HepG2 (cell line): ENCODE measurements around the gene IL1RAPL1. TPM values are rescaled to one million over a fixed set of nuclear protein-coding genes. Genes with fewer than 3 reads are reported as not detected.

Experiments
- ATAC-seq: fragments of 200-7000 bp; cut with Tn5 transposase; 3 replicates; pipeline ENCODE4 v1.9.1; 2020; ENCODE audit warnings: mild to moderate bottlenecking, moderate library complexity
- BruUV-seq: library from RNA; stranded (reverse); fragments of 400-500 nt; replicated peaks from 2 replicates; lab custom pipeline; 2021; lab: Mats Ljungman, UMichigan
- CTCF ChIA-PET: fragments of 300-600 bp; formaldehyde crosslinking; extraction: SDS; loops from one replicate; lab custom pipeline; 2021; ENCODE audit warnings: low total read pairs, inconsistent platforms, low intra/inter-chr PET ratio; lab: Yijun Ruan, JAX
- POLR2A ChIA-PET: fragments of 350-600 bp; sonication (Branson Sonifier 250); formaldehyde crosslinking; loops from one replicate; lab custom pipeline; 2020; ENCODE audit warnings: antibody characterized with exemption, inconsistent platforms; lab: Yijun Ruan, JAX
- DNase-seq: peaks from one replicate; pipeline ENCODE4 v3.0.0-alpha.2; 2015; ENCODE audit warnings: low spot score
- FAIRE-seq: peaks from 3 replicates; lab custom pipeline; 2011; peaks lifted over from hg19 to GRCh38; lab: Jason Lieb, UNC
- H2AFZ ChIP-seq: one replicate; pipeline ENCODE4 v1.6.1; 2011; ENCODE audit warnings: low read length, inconsistent platforms
- H3K27ac ChIP-seq: fragments of 300-600 bp; 3 replicates; pipeline ENCODE4 v1.8.0; 2011; ENCODE audit warnings: mixed run types, mild to moderate bottlenecking, mixed read lengths, low read length, inconsistent platforms; ENCODE audit not compliant: insufficient read depth; ENCODE audit errors: extremely low read length
- H3K27me3 ChIP-seq, 2 experiments: fragments of 200-600 bp in 1 of 2; 2 replicates in 1 of 2; 3 replicates in 1 of 2; pipeline versions ENCODE4 v1.6.0 to v1.8.0; 2011; ENCODE audit warnings: low read length in 2 of 2, mild to moderate bottlenecking in 2 of 2, moderate library complexity in 2 of 2, inconsistent platforms in 1 of 2; ENCODE audit not compliant: insufficient read depth in 2 of 2, control insufficient read depth in 1 of 2
- H3K36me3 ChIP-seq, 2 experiments: fragments of 200-600 bp in 1 of 2; replicated peaks in 1 of 2; 2 replicates in 1 of 2; 3 replicates in 1 of 2; pipeline versions ENCODE4 v1.5.1 to v1.8.0; 2011; ENCODE audit warnings: low read length in 2 of 2, inconsistent platforms in 1 of 2; ENCODE audit not compliant: insufficient read depth in 2 of 2, control insufficient read depth in 1 of 2
- H3K4me1 ChIP-seq: 2 replicates; pipeline ENCODE4 v1.5.1; 2012; ENCODE audit warnings: low read length, inconsistent platforms; ENCODE audit not compliant: insufficient read depth
- H3K4me2 ChIP-seq: 2 replicates; pipeline ENCODE4 v1.6.0; 2011; ENCODE audit warnings: low read depth, low read length, inconsistent platforms
- H3K4me3 ChIP-seq, 3 experiments: fragments of 200-600 bp in 1 of 3; sonication (generic), shearing (Covaris generic) in 1 of 3; replicated peaks in 1 of 3; 2 replicates each; pipeline ENCODE4 v1.5.1; 2011 to 2016; ENCODE audit warnings: low read length in 3 of 3, inconsistent platforms in 2 of 3, low read depth in 2 of 3, mild to moderate bottlenecking in 2 of 3, control low read depth in 1 of 3, mixed read lengths in 1 of 3; ENCODE audit not compliant: insufficient read depth in 1 of 3
- H3K79me2 ChIP-seq: one replicate; pipeline ENCODE4 v1.6.1; 2011; ENCODE audit warnings: low read length, inconsistent platforms; ENCODE audit not compliant: insufficient read depth
- H3K9ac ChIP-seq: 2 replicates; pipeline ENCODE4 v1.6.0; 2011; ENCODE audit warnings: mild to moderate bottlenecking, low read depth, low read length, inconsistent platforms; ENCODE audit not compliant: insufficient read depth
- H3K9me3 ChIP-seq: 2 replicates; pipeline ENCODE4 v1.5.1; 2012; ENCODE audit warnings: mild to moderate bottlenecking, low read length
- H4K20me1 ChIP-seq: 2 replicates; pipeline ENCODE4 v1.6.0; 2011; ENCODE audit warnings: inconsistent platforms, mild to moderate bottlenecking, low read length, moderate library complexity; ENCODE audit not compliant: insufficient read depth
- BCL6 ChIP-seq: IDR thresholded peaks from 2 replicates; pipeline ENCODE4 v1.6.1; 2016; ENCODE audit warnings: missing genetic modification reagents, missing compliant biosample characterization
- CREB1 ChIP-seq, 2 experiments: fragments of 450-650 bp in 1 of 2; IDR thresholded peaks; 2 replicates each; pipeline ENCODE4 v1.6.1; 2016 to 2017; ENCODE audit warnings: control low read depth in 1 of 2, mild to moderate bottlenecking in 1 of 2, missing compliant biosample characterization in 1 of 2, missing genetic modification characterization in 1 of 2
- DZIP1 ChIP-seq: sonication (generic); formaldehyde crosslinking; IDR thresholded peaks from 2 replicates; pipeline ENCODE4 v1.5.0; 2020; ENCODE audit warnings: mild to moderate bottlenecking, missing genetic modification reagents
- FOSL1 ChIP-seq: sonication (generic); formaldehyde crosslinking; IDR thresholded peaks from 2 replicates; pipeline ENCODE4 v1.9.0; 2021; ENCODE audit warnings: missing genetic modification reagents, borderline replicate concordance
- HNF1B ChIP-seq: sonication (generic); formaldehyde crosslinking; IDR thresholded peaks from 2 replicates; pipeline ENCODE4 v1.5.1; 2020; ENCODE audit warnings: mild to moderate bottlenecking, moderate library complexity, missing genetic modification reagents
- MAX ChIP-seq: IDR thresholded peaks from 2 replicates; pipeline ENCODE4 v1.6.1; 2012; ENCODE audit warnings: inconsistent platforms
- MEIS2 ChIP-seq: sonication (generic); formaldehyde crosslinking; IDR thresholded peaks from 2 replicates; pipeline ENCODE4 v1.9.0; 2021; ENCODE audit warnings: mild to moderate bottlenecking, missing genetic modification reagents
- MYNN ChIP-seq: sonication (generic); formaldehyde crosslinking; IDR thresholded peaks from 2 replicates; pipeline ENCODE4 v1.4.0; 2020; ENCODE audit warnings: mild to moderate bottlenecking, low read depth, missing genetic modification reagents
- PPARG ChIP-seq: conservative IDR thresholded peaks from 2 replicates; pipeline ENCODE4 v1.6.1; 2016; ENCODE audit warnings: missing biosample characterization, missing genetic modification reagents
- STAG1 ChIP-seq: sonication (generic); formaldehyde crosslinking; IDR thresholded peaks from 2 replicates; pipeline ENCODE4 v1.4.0; 2020; ENCODE audit warnings: missing genetic modification reagents
- TEAD3 ChIP-seq: optimal IDR thresholded peaks from 2 replicates; pipeline ENCODE3; 2016; ENCODE audit warnings: borderline replicate concordance
- ZBTB1 ChIP-seq: sonication (generic); formaldehyde crosslinking; IDR thresholded peaks from 2 replicates; pipeline ENCODE4 v1.4.0; 2020; ENCODE audit warnings: missing genetic modification reagents, borderline replicate concordance
- ZFAT ChIP-seq: sonication (generic); formaldehyde crosslinking; conservative IDR thresholded peaks from 2 replicates; pipeline ENCODE4 v1.8.1; 2023; ENCODE audit warnings: missing genetic modification reagents, inconsistent platforms
- ZNF260 ChIP-seq: sonication (generic); formaldehyde crosslinking; IDR thresholded peaks from 2 replicates; pipeline ENCODE4 v1.4.0; 2020; ENCODE audit warnings: missing genetic modification reagents, low read depth, mild to moderate bottlenecking, borderline replicate concordance
- ZNF496 ChIP-seq: sonication (generic); formaldehyde crosslinking; IDR thresholded peaks from 2 replicates; pipeline ENCODE4 v1.8.1; 2023; ENCODE audit warnings: mild to moderate bottlenecking, moderate library complexity, missing genetic modification reagents; ENCODE audit not compliant: insufficient replicate concordance
- ZNF761 ChIP-seq: sonication (generic); formaldehyde crosslinking; conservative IDR thresholded peaks from 2 replicates; pipeline ENCODE4 v1.4.0; 2020; ENCODE audit warnings: mild to moderate bottlenecking, missing genetic modification reagents
- WGBS: methylation state at CpG from one replicate; pipeline ENCODE4 v1.1.6; 2017; ENCODE audit warnings: low lambda C conversion rate; 5-methylcytosine and 5-hydroxymethylcytosine counted together
- in situ Hi-C: cut with HindIII; loops from 2 replicates; pipeline ENCODE4 v1.10.0; 2017; ENCODE audit warnings: low pct_unique_long_range_greater_than_20kb; ENCODE audit not compliant: extremely low pct_ligation_motif_present
- intact Hi-C: fragments of 100-400 bp; cut with micrococcal nuclease; formaldehyde crosslinking; loops from one replicate; pipeline ENCODE4 v1.10.0; 2022; ENCODE audit not compliant: unreplicated experiment
- polyA plus RNA-seq, 8 experiments: library from polyadenylated mRNA; depleted of rRNA in 3 of 8; stranded (reverse) in 7 of 8; unstranded in 1 of 8; fragments of >200 nt; fragmentation: Illumina TruSeq in 4 of 8; extraction: Trizol in 4 of 8; gene quantifications; 2 replicates each; pipeline versions ENCODE4 v1.2.1 to v1.2.3, GENCODE V29; 2011 to 2016; ENCODE audit warnings: low read depth in 4 of 8, missing spikeins in 1 of 8, mixed read lengths in 1 of 8; ENCODE audit not compliant: insufficient read depth in 1 of 8
- total RNA-seq, 5 experiments: library from RNA; depleted of rRNA; stranded (reverse); fragments of >200 nt; fragmentation: Illumina TruSeq; extraction: Trizol; gene quantifications; 2 replicates each; pipeline ENCODE4 v1.2.3, GENCODE V29; 2016; ENCODE audit warnings: low read depth in 1 of 5

IL1RAPL1 gene
- total and polyA plus RNA-seq, 2 of the 13 experiments (the other 11 are each of a cell fraction or from before 2014, with no cell fraction given) = 0.04 TPM; not detected in 1

GRCh38 chrX:29926659-29927058, 1339.4 kb downstream of the IL1RAPL1 start:
- intact Hi-C loops = no loop called here
- no peak for ATAC-seq
- ChIA-PET CTCF (no interaction called here), POLR2A (no interaction called here)
- no peak overlapping the region for H3K9ac ChIP-seq
- H4K20me1 ChIP-seq = no peaks in the 10 kb centered on the region
- WGBS = 0% methylated on average over 1 of the region's 2 CpGs
- no peaks in the 10 kb centered on the region for H3K79me2 ChIP-seq
- no peaks in the 10 kb centered on the region for H3K9me3 ChIP-seq
- no peak overlapping the region for H2AFZ ChIP-seq
- BruUV-seq = no TSS peak
- FAIRE-seq = no peak
- no peak for DNase-seq
- no peak overlapping the region for H3K4me3 ChIP-seq
- H3K4me1 ChIP-seq = no peaks in the 10 kb centered on the region
- H3K27me3 ChIP-seq = no peaks in the 10 kb centered on the region
- H3K36me3 ChIP-seq = no peaks in the 10 kb centered on the region
- H3K4me2 ChIP-seq = no peak overlapping the region
- no peak overlapping the region for H3K27ac ChIP-seq
- TF ChIP-seq BCL6 (CRISPR knock-in tag) (no peak), PPARG (CRISPR knock-in tag) (no peak), MAX (no peak), TEAD3 (no peak), ZNF260 (CRISPR knock-in tag) (no peak), ZNF496 (CRISPR knock-in tag) (no peak), DZIP1 (CRISPR knock-in tag) (no peak), HNF1B (no peak), ZNF761 (no peak), FOSL1 (CRISPR knock-in tag) (no peak), ZBTB1 (no peak), ZFAT (no peak), CREB1 (IDR thresholded peaks at IDR 0.05) (no peak), CREB1 (CRISPR knock-in tag; IDR thresholded peaks at IDR 0.05) (no peak), STAG1 (CRISPR knock-in tag) (no peak), MEIS2 (no peak), MYNN (CRISPR knock-in tag) (no peak)
- in situ Hi-C loops = no loop called here
